HFF-Myc (cell line): Measurements from ENCODE around the gene CTBP2.

Source experiments
- DNase-seq: peaks from one replicate; pipeline ENCODE4 v3.0.0-alpha.2; 2011; ENCODE audit warnings: low read depth; ENCODE audit errors: extremely low read depth
- H3K4me3 ChIP-seq: replicated peaks from 2 replicates; pipeline ENCODE4 v1.5.1; 2011; ENCODE audit warnings: low read depth, mild to moderate bottlenecking, control low read depth, low read length
- CTCF ChIP-seq: IDR thresholded peaks from 2 replicates; pipeline ENCODE4 v1.5.1; 2012; ENCODE audit warnings: mild to moderate bottlenecking, low read depth, low read length, control low read depth; ENCODE audit errors: missing control alignments

CTBP2 gene

GRCh38 chr10:125158275-125158600, 2.1 kb downstream of the CTBP2 start:
- DNase-seq, result no peak
- TF ChIP-seq CTCF, result no peak
- H3K4me3 ChIP-seq, result peak overlapping the region; percentile 73

GRCh38 chr10:125157505-125157904, 2.9 kb downstream of the CTBP2 start:
- H3K4me3 ChIP-seq, result peak overlapping the region; percentile 73
- TF ChIP-seq CTCF, result no peak

GRCh38 chr10:125156739-125157480, 3.5 kb downstream of the CTBP2 start:
- TF ChIP-seq CTCF, result no peak
- no peak for DNase-seq
- H3K4me3 ChIP-seq, result peak overlapping the region; percentile 73

More at GRCh38 chr10:125157505-125157904, 2.9 kb downstream of the CTBP2 start:
- no peak for DNase-seq

- no peak for DNase-seq
- H3K4me3 ChIP-seq, result peak overlapping the region; percentile 73
- no peak for TF ChIP-seq CTCF
Measured at GRCh38 chr10:125156196-125156595, 4.2 kb downstream of the CTBP2 start.

- no peak for TF ChIP-seq CTCF
- DNase-seq, result no peak
- H3K4me3 ChIP-seq, result peak overlapping the region; percentile 73
Measured at GRCh38 chr10:125155101-125155500, 5.3 kb downstream of the CTBP2 start.

GRCh38 chr10:125154529-125154928, 5.8 kb downstream of the CTBP2 start:
- DNase-seq, result no peak
- TF ChIP-seq CTCF, result no peak
- H3K4me3 ChIP-seq, result peak overlapping the region; percentile 73

- DNase-seq, result no peak
- peak overlapping the region; percentile 73 for H3K4me3 ChIP-seq
- TF ChIP-seq CTCF, result no peak
Measured at GRCh38 chr10:125153703-125154490, 6.5 kb downstream of the CTBP2 start.
